GM18511 (cell line): ENCODE data around the gene PSMB3.
"Not testable (repeated sequence)": the region's sequence is repeated elsewhere in the genome, so short reads cannot be mapped to it uniquely, and the experiment has no call there.

Experiments used
- ATAC-seq: cut with Tn5 transposase; IDR thresholded peaks from one replicate; pipeline ENCODE4 v1.9.1; 2021; ENCODE audit warnings: mild to moderate bottlenecking, moderate library complexity; ENCODE audit not compliant: unreplicated experiment

The PSMB3 gene

DNA sequence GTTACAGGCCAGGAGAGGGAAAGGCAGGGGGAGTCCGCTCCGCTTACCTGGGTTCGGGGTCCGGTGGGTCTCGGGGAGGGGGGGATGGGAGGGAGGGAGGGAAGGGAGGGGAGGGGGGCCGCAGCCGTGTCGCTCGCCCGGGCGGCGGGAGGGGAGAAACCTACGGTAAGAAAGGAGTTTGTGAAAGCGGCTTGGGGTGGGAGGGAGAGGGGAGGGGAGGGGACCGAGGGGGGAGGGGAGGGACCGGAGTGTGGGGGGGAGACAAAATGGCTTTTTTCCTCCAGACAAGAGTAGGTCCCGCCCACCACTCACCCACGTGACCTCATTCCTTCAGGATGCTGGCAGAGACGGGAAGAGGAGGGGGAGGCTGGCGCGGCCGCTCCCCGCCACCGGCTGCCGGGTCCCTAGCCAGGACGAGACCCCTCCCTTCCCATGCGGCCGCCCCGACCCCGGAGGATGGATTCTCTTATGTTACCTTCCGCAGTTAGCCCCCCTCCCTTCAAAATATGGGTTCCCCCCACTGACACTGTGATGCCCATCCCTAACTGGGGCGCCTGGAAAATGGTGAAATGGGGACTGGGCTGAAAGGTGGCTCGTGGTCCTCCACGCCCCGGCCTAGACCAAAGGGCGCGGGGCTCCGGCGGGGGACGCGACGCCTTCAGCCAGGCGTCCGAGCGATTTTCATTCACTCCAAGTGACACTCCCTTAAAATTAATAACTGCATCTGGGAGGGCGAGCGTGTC lies 4.2 kb upstream of the PSMB3 start, which contains the start of gene PCGF2:
PCGF2 (minus strand) TSS at position 188 of the 743 bp plus-strand sequence. CDS start 7,934 bp downstream, outside the sequence.
- ATAC-seq, result no peak

DNA sequence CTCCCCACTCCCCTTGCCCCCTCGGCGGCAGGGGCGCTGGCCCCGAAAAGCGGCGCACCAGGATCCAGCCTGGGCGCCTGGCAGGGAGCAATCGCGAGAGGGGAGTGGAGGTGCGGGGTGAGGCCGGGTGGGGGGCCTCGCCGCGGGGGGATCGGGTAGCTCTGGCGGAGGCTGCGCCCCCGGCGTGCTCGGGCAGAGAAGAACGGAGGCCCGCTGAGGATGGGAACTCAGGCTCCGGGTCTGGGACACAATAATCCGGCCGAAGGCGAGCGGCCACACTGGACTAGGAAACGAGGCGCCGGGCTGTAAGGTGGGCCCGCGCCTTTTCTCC lies 3.7 kb upstream of the PSMB3 start:
- no peak for ATAC-seq

DNA sequence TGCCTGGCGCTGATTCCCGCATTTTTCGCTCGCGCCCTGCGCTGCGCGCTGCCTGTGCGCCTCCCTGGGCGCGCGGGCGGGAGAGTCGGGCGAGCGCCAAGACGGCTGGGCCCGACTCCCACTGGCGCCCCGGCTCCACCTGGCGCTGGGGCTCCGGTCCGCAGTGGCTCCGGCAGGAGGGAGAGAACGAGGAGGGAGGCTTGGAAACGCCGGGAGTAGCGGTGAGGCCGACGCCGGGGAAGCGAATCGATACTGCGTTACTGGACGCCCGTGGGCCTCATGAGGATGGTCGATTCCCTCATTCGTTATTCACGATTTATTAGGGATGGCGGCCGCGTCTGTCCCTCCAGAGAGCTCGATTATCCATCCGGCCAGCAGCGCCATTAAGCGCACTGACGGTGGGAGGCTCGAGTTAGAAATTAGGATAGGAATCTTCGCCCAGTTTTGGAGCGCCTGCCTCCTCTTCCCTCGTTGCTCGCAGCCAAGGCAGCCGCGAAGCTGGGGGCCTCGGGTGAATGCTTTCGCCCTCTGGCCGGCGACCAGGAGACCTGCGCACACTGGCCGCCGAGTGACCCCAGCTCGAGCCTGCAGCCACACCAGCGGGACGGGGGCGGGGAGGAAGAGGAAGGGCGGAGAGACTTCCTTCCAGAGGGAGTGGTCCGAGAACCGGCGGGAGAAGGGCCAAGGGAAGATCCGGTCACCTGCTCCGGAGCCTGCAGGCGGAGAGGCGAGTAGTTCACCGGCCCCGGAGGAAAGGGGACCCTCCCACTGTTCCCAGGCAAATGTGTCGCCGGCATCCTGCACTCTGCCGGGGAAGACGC lies 3.1 kb upstream of the PSMB3 start:
- no peak for ATAC-seq

DNA sequence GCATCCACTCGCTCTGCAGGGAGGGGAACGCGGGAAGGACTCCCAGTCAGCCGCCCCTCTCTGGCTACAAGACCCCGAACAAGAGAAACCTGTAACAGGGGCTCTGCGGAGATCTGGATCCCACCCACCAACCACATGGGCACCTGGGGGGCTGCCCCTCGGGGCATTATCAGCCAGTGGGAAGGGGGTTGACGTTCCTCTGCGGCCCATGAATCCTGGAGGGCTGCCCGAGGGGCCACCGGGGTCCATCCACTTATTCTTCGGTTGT lies 2.6 kb upstream of the PSMB3 start:
- no peak for ATAC-seq

DNA sequence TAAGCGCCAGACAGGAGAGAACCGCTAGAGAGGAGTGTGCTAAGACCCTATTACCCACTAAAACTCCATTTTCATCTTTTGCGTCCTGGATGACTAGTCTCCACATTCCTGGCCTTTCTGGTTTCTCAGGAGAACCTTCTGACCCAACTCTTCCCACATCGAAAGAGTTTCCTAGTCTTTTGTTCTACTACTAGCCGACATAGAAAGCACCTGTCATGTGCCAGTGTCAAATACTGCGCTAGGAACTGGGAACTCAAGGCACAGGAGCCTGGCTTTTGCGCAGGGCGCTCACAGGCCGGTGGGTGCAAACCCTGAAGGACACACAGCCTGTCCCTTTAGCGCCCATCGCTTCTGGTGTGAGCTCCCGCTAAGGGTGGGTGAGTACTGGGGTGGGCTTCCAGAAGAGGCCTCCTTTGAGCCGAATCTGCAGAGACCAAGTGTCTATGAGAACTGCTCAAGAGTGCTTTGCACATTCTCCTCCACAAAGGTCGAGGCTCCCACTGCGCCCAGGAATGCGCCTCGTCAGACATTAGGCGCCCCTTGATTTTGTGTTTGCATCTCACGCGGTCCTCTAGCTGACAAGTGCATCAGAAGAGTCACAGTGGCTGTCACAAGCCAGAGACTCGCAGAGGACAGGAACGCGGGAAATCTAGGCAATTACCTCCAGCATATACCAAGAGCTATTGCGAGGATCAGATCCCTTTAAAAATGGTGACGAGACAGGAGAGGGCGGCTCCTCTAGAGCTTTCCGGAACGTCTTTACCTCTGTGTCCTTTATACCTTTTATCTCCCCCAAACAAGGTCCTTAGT lies 2.0 kb upstream of the PSMB3 start:
- no peak for ATAC-seq

DNA sequence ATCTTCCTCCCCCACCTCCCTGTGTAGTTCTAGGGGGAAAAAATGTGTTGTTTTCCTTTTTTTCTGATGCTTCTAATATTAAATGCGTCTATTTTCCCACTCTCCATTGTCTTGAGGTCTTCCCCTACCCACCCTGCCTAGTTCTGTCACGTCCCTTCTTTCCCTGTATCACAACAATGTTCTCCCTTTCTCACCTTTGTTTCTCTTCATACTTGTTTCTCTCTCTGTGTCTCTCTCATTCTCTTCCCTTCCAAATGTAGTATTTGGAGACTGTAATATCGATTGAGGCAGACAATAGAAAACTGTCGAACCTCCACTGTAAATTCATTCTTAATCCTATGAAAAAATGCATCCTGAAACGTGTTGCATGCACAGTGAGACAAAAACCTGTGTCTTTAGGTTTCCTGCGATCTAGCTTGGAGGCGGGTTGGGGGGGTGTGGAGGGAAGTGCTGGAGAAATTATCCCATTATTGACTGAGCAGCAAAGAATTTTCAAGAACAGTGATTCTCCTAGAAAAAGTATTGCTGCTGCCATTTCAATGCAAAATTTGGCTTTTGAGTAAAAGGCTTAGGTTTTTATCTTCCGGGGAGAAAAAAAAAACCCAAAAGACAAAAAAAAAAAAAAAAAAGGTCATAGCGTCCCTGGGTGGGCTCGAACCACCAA lies 1.3 kb upstream of the PSMB3 start:
- ATAC-seq, result no peak

DNA sequence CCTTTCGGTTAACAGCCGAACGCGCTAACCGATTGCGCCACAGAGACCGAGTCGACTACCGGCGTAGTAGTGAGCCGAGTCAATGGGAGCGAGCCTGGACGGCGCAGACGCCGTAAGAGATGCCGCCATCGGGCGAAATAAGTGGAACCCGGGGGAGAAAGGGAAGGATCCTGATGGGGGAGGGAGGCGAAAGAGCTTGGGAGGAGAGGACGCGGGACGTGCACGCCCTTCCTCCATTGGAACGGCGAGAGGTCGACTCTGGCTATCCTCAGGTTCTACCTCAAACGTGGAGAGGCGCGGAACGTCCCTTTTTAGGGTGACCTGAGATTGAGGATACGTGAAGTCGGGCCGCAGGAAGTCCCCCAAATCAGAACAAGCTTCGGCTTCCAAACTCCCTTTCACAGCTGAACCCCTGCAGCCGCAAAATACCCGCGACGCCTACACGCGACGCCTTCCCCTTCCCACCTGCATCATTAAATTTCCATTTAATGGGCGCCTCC lies 683 bp upstream of the PSMB3 start:
- peak; percentile 23 for ATAC-seq

DNA sequence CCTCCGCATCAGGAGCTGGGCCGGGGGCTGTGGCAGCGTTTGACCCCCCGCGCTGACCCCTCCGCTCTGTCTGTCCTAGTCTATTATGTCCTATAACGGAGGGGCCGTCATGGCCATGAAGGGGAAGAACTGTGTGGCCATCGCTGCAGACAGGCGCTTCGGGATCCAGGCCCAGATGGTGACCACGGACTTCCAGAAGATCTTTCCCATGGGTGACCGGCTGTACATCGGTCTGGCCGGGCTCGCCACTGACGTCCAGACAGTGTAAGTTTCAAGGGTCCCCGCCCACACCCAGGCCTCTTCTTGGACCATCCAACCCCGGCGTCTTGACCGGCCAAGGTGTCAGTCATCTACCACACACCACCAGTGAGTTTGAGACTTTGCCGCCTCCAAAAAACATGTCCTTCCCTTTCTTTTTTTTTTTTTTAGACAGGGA lies 548 bp downstream of the PSMB3 start:
- no peak for ATAC-seq

DNA sequence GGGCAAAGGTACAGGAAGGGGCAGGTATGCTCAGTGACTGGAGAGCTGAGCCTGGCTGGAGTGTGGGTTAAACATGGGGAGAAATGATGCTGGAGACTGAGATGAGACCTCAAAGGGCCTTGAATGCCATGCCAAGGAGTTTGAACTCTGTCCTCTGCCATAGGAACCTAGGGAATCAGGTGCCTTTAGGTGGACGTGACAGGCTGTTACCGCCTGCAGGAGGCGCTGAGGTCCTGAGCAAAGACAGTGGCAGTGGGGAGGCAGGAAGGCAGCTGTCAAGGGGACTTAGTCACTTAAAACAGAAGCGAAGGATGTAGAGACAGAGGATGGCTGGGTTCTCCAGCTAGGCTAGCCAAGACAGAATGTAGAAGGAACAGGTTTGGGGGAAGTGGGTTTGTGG lies 9.1 kb downstream of the PSMB3 start:
- ATAC-seq, result no peak

DNA sequence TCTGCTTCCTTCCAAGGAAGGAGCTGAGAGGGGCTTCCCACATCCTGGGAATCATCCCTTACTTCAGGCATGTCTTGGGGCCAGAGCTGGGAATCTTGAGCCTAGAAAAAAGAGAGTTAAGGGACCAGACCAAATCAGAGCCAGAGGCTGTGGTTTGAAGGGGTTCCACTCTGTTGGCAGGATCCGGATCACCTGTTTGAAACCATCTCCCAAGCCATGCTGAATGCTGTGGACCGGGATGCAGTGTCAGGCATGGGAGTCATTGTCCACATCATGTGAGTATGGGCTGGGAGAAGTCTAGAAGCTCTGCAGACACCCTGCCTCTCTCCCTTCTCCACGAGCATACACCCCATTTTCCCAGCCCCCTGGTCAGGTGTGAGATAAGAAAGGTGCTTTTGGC lies 9.7 kb downstream of the PSMB3 start:
- ATAC-seq, result no peak

DNA sequence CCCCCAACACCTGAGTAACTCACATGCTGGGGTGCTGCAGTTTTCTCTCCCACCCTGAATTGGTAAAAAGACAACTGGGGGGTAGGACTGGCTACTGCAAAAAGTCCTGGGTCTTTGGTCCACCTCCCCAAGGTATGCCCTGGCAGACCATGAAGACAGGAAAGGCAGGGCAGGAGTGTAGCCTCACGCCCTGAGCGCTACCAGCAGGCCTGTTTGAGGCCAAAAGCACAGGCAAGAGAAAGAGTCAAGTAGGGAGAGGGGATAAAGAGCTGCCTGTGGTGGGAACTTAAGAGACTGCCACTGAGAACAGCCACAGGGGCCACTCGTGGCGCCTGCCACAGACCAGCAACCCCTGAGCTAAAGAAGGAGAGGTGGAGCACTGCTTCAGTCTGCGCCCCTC lies 13.8 kb downstream of the PSMB3 start:
- ATAC-seq, result no peak

DNA sequence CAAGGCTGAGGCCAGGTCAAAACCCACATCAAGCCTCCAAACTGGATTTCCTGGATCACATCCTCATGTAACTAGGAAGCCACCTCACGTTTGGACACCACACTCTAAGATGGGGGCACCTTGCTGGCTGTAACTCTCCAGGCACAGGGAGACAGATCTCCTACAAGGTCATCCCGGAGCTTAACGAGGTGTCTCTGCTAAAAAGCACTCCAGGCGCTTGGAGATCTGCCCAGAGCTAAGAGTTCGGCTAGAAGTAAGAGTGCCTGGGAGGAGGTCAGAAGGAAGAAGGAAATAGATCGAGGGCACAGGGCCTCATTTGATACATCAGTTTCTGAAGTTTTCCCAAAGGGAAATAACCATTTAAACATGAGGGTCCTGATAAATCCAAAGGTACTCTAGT lies 15.9 kb downstream of the PSMB3 start:
- ATAC-seq, result no peak

DNA sequence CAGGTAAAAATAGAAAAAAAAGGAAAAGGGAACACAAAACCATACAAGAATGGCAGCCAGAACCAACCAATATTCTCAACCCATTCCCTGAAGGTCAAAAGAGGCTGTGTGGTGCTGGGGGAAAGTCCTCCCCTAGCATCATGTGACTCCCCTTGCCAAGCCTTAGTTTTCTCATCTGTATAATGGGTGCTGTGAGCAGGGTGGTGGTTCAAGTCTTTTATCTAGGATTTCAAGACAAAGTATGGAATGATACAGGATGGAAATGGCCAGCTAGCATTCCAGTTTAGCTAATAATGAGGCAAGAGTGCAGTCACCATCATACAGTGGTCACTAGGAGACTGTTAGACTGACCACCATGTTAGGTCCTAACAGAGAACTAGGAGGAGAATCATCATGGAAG lies 20.7 kb downstream of the PSMB3 start:
- ATAC-seq, result no peak

DNA sequence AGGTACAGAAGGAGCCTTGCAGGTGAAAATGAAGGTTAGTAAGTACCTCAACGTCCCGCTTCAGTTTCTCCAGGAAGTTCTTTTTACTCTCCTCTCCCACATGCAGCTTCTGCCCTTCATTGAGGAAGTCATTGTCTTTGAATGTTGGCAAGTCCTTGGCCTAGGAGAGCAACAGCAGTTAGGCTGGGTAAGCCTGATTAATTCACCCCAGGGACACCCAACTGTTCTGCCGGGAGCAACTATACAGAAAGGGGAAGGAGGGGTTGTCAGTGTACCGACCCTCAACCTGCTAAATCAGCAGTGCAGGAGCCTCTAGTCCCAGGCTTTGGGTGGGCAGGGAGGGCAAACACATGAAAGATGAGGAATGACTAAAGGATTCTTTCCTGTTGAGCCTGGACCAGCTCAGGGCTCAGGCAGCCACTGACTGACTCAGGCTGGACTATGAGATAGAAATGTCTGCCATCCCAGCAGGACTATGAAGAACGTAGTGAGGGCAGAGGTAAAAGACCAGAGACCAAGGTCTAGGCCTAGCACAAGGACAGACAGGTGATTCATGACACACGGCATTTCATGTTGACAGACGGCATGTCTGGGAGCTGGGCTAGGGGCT lies 25.2 kb downstream of the PSMB3 start:
- no peak for ATAC-seq

DNA sequence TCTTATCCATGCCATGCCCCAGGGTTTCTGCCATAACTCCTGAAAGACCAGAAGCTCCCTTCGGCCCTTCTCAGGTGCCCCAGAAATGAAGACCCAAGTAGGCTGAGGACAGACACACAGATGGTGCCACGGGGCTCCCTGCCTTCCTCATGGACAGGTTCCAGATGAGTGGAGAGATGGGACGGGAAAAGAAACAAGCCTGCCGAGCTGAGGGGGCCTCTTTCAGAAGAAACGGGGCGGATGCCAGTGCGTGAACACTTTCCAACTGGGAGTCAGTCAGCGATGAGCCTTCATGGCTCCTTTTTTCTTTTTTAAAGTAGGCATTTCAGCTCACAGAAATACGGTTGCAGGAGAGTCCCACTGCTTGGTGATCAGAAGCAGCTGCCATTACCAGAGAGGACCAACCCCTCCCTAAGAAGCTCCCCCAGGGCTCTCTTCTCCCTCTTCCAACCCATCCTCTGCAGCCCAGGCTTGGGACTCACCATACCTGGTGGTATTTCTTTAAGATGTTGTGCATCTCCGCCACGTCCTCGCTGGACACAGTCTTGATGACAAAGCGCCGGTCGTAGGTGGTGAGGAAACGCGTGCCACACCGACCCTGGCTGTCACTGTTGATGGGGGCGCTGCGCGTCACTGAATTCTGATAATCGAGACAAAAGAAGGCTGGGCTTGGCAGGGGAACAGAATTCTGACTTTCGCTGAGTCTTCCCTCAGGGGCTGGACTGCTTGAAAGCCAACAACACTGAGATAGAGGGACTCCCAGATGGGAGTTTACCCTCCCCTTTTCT lies 27.6 kb downstream of the PSMB3 start:
- no peak for ATAC-seq

DNA sequence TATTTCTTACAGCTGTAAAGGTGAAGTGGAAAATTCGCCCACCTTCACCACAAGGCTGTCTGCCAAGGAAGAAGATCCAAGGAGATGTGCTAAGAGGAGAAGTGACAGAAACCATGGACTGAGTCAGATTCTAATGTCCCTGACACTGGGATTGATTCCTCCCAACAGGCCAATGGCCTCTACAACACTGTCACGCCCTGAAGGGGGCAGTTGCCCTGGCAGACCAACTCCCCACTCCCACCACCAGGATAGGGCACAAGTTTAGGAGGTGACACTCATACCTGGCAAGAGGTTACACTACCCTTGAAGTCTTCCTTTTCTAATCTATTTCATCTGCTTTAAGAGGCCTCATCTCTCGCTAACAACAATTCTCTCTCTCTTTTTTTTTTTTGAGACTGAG lies 30.7 kb downstream of the PSMB3 start:
- ATAC-seq, result no peak

DNA sequence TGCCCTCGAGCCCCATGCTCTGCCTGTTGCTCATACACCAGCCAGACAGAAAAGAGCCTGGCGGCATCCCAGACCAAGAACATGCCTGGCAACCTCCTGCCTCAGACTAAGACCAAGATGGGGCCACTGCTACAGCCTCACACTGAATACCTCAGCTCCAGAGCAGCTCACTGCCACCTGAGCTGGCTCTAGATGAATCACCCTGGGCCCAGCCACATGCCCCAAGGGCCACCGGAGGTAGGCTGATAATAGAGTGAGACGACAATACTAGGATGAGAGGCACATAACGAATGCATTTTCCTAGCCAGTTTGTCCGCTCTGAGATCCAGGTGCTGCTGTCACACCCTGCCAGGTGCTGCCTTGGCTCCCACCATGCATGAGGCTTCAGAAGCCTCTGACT lies 33.8 kb downstream of the PSMB3 start:
- no peak for ATAC-seq

DNA sequence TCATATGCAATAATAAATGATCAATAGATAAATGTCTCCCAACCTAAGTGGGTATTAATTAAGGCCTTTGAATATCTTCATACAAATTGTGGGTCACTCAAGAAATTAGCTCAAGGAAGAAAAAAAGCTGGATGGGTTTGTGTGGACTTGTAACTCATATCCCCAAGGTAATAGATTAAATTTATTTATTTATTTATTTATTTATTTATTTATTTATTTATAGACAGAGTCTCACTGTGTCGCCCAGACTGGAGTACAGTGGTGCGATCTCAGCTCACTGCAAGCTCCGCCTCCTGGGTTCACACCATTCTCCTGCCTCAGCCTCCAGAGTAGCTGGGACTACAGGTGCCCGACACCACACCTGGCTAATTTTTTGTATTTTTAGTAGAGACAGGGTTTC lies 35.5 kb downstream of the PSMB3 start:
- not testable (repeated sequence) for ATAC-seq

DNA sequence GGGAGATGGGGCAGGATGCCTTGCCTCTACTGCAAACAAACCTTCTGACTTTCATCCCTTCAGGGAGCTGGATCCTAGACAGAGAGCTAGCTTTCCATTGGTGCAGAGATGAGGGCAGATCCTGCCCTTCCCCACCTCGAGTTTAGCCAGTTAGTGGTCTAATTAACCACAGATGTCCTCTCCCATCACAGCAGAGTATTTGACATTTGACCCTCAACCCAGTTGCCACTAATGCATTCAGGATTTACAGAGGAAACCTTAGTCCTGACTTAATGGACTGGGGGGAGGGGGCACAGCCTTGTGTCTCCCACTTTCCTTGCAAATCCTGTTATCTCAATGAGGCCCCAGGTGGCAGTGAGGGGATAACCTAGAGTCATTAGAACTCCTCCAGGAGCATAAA lies 36.6 kb downstream of the PSMB3 start:
- no peak for ATAC-seq

DNA sequence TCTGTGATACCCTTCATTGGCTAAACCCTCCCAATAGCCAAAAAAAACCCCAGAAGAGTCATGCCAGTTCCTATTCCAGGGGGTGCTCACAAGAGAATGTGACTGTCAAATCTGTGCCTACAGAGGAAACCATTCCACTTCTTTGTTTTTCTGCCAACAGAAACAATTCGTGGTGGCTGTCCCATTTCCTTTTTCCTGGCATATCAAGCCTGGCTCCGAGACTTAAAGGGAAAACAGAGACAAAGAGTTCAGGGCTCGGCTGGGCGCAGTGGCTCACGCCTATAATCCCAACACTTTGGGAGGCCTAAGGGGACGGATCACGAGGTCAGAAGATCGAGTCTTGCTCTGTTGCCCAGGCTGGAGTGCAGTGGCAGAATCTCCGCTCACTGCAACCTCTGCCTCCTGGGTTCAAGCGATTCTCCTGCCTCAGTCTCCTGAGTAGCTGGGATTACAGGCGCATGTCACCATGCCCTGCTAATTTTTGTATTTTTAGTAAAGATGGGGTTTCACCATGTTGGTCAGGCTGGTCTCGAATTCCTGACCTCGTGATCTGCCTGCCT lies 37.7 kb downstream of the PSMB3 start:
- not testable (repeated sequence) for ATAC-seq
